ENCODE data around the gene GALNT6. TPM values are rescaled to one million over a fixed set of nuclear protein-coding genes. Genes with fewer than 3 reads are reported as not detected.
"Not testable (repeated sequence)": the region's sequence is repeated elsewhere in the genome, so short reads cannot be mapped to it uniquely, and the experiment has no call there.

The GALNT6 gene
- total and polyA plus RNA-seq, 5 donors from 2014 or later: 2.3 to 19.5 (median 2.9) TPM

- no peak overlapping the region for H3K27ac ChIP-seq (ENCODE audit: insufficient read depth, low read length, poor library complexity, severe bottlenecking)
- no peaks in the 10 kb centered on the region for H3K27me3 Mint-ChIP-seq
- no peak for ATAC-seq (ENCODE audit: low read depth in 2 of 2)
- no peaks in the 10 kb centered on the region for H3K4me1 ChIP-seq (ENCODE audit: control insufficient read depth, insufficient read depth, low read length, poor library complexity, severe bottlenecking)
- H3K36me3 ChIP-seq (ENCODE audit: control insufficient read depth, insufficient read depth, low read length): no peaks in the 10 kb centered on the region
- H3K36me3 Mint-ChIP-seq: no peaks in the 10 kb centered on the region
- peak overlapping the region in 2 of 3 donors; percentile 9 to 56 for H3K27ac Mint-ChIP-seq
- no peaks in the 10 kb centered on the region for H3K9me3 Mint-ChIP-seq
- no peak overlapping the region for H3K4me3 ChIP-seq (ENCODE audit: low read depth, low read length)
- H3K4me3 Mint-ChIP-seq: no peak overlapping the region
- H3K9me3 ChIP-seq (ENCODE audit: control insufficient read depth in 2 of 2, low read length in 2 of 2): no peaks in the 10 kb centered on the region
- H3K27me3 ChIP-seq (ENCODE audit: control insufficient read depth, insufficient read depth, low read length): no peaks in the 10 kb centered on the region
- peaks cover 0 to 8% (median 4%) of the 10 kb centered on the region in 4 donors for H3K4me1 Mint-ChIP-seq
- DNase-seq: no peak
Measured at GRCh38 chr12:51348116-51348515, 43.1 kb downstream of the GALNT6 start.

DNA sequence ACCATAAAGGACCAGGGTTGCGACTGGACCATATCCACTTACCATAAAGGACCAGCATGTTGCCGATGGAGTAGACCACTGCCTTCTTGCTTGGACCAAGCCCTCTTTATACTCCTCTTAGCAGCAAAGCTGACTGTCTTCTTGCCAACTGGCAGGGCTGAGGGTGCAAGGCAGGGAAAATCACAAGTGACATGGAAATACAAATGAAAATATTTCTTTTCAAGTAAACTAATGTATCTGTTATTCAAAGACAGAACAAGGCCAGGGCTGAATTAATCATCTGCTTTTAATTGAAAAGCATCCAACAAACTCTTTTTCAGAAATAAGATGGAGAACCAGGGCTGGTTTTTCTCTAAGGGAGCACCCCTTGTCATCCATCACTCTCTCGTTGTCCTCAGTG is 44.6 kb downstream of the GALNT6 start, which contains the start of gene CELA1:
TSS of gene CELA1 (minus strand) at position 99 of the 400 bp plus-strand sequence. CDS start at position 58, 41 bp downstream.
- Histone ChIP-seq H3K4me1 (ENCODE audit: control insufficient read depth, insufficient read depth, low read length, poor library complexity, severe bottlenecking) (peaks cover under 1% of the 10 kb centered on the region), H3K27ac (ENCODE audit: insufficient read depth, low read length, poor library complexity, severe bottlenecking) (no peak within 1 kb of the TSS), H3K4me3 (ENCODE audit: low read depth, low read length) (no peak within 1 kb of the TSS), H3K27me3 (ENCODE audit: control insufficient read depth, insufficient read depth, low read length) (no peaks in the 10 kb centered on the region), H3K36me3 (ENCODE audit: control insufficient read depth, insufficient read depth, low read length) (no peaks in the 10 kb centered on the region), H3K9me3 (ENCODE audit: control insufficient read depth in 2 of 2, low read length in 2 of 2) (no peaks in the 10 kb centered on the region)
- DNase-seq: no peak
- no peak for ATAC-seq (ENCODE audit: low read depth in 2 of 2)
- no peaks in the 10 kb centered on the region for H3K9me3 Mint-ChIP-seq
- H3K4me3 Mint-ChIP-seq: no peak within 1 kb of the TSS
- H3K4me1 Mint-ChIP-seq: peaks cover under 1 to 8% (median 4%) of the 10 kb centered on the region in 4 donors
- peak within 1 kb of the TSS in 1 of 3 donors; percentile 63 for H3K27ac Mint-ChIP-seq
- H3K36me3 Mint-ChIP-seq: no peaks in the 10 kb centered on the region
- H3K27me3 Mint-ChIP-seq: no peaks in the 10 kb centered on the region

DNA sequence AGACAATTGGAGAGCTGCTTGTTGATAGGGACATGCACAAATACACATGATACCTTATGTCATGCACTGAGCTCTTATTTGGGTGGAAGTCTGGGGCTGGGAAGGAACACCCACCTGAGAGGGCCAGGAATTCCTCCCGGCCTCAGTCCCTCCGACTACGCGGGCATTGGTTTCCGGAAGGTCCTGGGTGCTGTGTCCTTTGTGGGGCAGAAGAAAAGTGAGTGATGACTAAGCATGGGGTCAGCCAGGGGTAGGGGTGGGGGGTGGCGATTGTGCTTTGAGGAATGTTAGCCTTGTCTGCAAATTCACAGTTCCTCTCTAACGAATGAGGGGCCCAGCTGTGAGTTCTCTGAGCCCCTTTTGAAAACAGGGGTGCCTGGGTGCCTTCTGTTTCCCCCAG is 45.5 kb downstream of the GALNT6 start:
- no peak for ATAC-seq (ENCODE audit: low read depth in 2 of 2)

DNA sequence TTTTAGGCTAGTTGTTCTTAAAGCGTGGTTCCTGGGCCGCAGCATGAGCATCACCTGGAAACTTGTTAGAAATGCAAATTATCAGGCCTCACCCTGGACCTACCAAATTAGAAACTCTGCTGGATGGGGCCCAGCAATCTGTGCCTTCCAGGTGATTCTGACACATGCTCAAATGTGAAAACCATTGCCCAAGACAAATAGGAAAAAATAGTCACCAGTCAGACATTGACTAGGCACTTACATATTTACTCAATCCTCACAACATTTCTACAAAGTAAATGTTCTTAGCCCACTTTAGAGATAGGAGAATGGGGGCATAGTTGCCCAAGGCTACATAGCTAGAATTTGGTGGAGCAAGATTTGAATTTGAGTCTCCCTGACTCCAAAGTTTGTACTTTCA is 48.0 kb downstream of the GALNT6 start:
- Mint-ChIP-seq H3K4me3 (no peak overlapping the region), H3K36me3 (no peaks in the 10 kb centered on the region), H3K27me3 (no peaks in the 10 kb centered on the region), H3K4me1 (peaks cover 7 to 14% (median 9%) of the 10 kb centered on the region in 4 donors), H3K9me3 (no peaks in the 10 kb centered on the region), H3K27ac (no peak overlapping the region)
- H3K9me3 ChIP-seq (ENCODE audit: control insufficient read depth in 2 of 2, low read length in 2 of 2): no peaks in the 10 kb centered on the region
- H3K4me1 ChIP-seq (ENCODE audit: control insufficient read depth, insufficient read depth, low read length, poor library complexity, severe bottlenecking): peaks cover 8% of the 10 kb centered on the region
- no peaks in the 10 kb centered on the region for H3K27me3 ChIP-seq (ENCODE audit: control insufficient read depth, insufficient read depth, low read length)
- no peak overlapping the region for H3K27ac ChIP-seq (ENCODE audit: insufficient read depth, low read length, poor library complexity, severe bottlenecking)
- no peak overlapping the region for H3K4me3 ChIP-seq (ENCODE audit: low read depth, low read length)
- no peak for DNase-seq
- no peaks in the 10 kb centered on the region for H3K36me3 ChIP-seq (ENCODE audit: control insufficient read depth, insufficient read depth, low read length)
- ATAC-seq (ENCODE audit: low read depth in 2 of 2): no peak

More for the DNA sequence above, 45.5 kb downstream of the GALNT6 start:
- Histone ChIP-seq H3K4me1 (ENCODE audit: control insufficient read depth, insufficient read depth, low read length, poor library complexity, severe bottlenecking) (peaks cover 8% of the 10 kb centered on the region), H3K36me3 (ENCODE audit: control insufficient read depth, insufficient read depth, low read length) (no peaks in the 10 kb centered on the region), H3K4me3 (ENCODE audit: low read depth, low read length) (no peak overlapping the region), H3K9me3 (ENCODE audit: control insufficient read depth in 2 of 2, low read length in 2 of 2) (no peaks in the 10 kb centered on the region), H3K27ac (ENCODE audit: insufficient read depth, low read length, poor library complexity, severe bottlenecking) (no peak overlapping the region), H3K27me3 (ENCODE audit: control insufficient read depth, insufficient read depth, low read length) (no peaks in the 10 kb centered on the region)
- no peak for DNase-seq
- no peaks in the 10 kb centered on the region for H3K36me3 Mint-ChIP-seq
- H3K4me1 Mint-ChIP-seq: peaks cover 7 to 10% (median 9%) of the 10 kb centered on the region in 4 donors
- no peak overlapping the region for H3K27ac Mint-ChIP-seq
- no peak overlapping the region for H3K4me3 Mint-ChIP-seq
- H3K9me3 Mint-ChIP-seq: no peaks in the 10 kb centered on the region
- no peaks in the 10 kb centered on the region for H3K27me3 Mint-ChIP-seq

DNA sequence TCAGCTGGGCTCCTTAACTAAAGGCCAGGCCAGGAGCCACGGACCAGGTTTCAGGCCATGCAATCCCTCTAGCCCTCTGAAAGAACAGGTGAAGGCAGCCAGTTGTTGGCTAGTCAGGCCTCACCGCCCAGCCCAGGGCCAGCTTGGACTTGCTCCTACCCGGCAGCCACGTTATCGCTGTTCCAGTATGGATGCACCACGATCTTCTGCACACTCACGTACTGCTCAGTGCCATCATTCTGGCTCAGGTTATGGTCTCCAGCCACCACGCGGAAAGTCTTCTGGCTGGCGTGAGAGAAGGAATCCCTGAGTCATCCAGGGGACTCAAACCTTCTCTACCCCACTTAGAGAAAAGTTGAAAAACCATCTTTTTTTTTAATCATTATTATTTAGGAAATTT is 48.8 kb downstream of the GALNT6 start:
- Histone ChIP-seq H3K36me3 (ENCODE audit: control insufficient read depth, insufficient read depth, low read length) (no peaks in the 10 kb centered on the region), H3K27me3 (ENCODE audit: control insufficient read depth, insufficient read depth, low read length) (no peaks in the 10 kb centered on the region), H3K4me3 (ENCODE audit: low read depth, low read length) (no peak overlapping the region), H3K9me3 (ENCODE audit: control insufficient read depth in 2 of 2, low read length in 2 of 2) (no peaks in the 10 kb centered on the region), H3K27ac (ENCODE audit: insufficient read depth, low read length, poor library complexity, severe bottlenecking) (no peak overlapping the region), H3K4me1 (ENCODE audit: control insufficient read depth, insufficient read depth, low read length, poor library complexity, severe bottlenecking) (peaks cover 8% of the 10 kb centered on the region)
- H3K4me3 Mint-ChIP-seq: no peak overlapping the region
- peaks cover 7 to 14% (median 9%) of the 10 kb centered on the region in 4 donors for H3K4me1 Mint-ChIP-seq
- no peaks in the 10 kb centered on the region for H3K27me3 Mint-ChIP-seq
- no peak for ATAC-seq (ENCODE audit: low read depth in 2 of 2)
- no peaks in the 10 kb centered on the region for H3K36me3 Mint-ChIP-seq
- no peaks in the 10 kb centered on the region for H3K9me3 Mint-ChIP-seq
- no peak for DNase-seq
- H3K27ac Mint-ChIP-seq: no peak overlapping the region

DNA sequence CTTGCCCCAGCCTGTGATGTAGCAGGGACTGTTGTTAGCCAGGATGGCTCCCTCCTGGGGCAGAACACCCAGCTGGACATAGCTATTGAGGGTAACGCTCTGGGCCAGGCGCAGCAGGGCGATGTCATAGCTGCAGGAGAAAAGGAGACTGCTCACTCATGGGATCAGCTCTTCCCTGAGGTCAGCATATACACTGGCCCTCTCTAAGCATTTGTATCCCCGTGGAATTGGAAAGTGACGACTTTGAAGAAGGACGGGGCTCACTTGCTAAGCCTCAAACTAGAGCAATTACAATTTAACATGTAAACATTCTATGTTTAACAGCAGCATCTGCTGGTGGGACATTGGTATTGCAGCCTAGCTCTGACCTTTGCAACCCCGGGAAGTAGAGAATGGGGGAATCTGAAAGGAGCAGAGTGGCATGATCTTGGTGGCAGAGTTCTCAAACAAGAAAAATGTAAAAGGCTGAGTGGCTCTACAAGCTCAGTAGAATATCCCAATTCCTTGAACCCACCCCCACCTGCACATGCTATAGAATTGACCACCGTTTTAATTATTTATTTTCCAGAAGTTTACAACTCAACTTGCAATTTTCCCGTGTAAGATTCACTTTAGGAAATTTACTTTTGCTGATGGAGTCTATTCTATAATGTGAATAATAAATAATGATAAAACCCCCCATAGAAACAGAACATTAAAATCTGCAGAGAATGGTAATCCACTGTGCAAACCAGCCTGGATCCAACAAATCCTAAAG is 49.8 kb downstream of the GALNT6 start:
- peak overlapping the region; percentile 78 to 90 (median 79) for H3K27ac Mint-ChIP-seq
- peak overlapping the region; percentile 69 for H3K4me3 ChIP-seq (ENCODE audit: low read depth, low read length)

DNA sequence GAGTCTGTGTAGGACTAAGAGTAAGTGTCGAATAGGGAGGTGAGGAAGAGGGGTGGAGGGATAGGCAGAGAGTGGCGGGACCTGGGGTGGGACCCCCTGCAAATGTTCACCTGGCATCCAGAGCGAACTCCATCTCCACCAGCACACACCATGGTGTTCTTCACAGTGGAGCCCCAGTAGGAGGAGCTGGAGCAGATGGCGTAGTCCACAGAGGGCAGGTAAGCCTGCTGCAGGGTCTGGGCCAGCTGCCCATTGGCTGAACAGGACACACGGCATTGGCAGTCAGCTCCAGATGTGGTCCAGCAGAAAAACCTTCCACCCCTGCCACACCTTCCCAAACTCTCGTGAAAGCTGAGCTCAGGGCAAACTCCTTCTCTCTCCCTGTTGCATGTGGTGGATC is 51.5 kb downstream of the GALNT6 start:
- Mint-ChIP-seq H3K36me3 (no peaks in the 10 kb centered on the region), H3K9me3 (no peaks in the 10 kb centered on the region), H3K27me3 (peaks cover 5% of the 10 kb centered on the region), H3K4me3 (no peak overlapping the region), H3K4me1 (peaks cover 7 to 18% (median 14%) of the 10 kb centered on the region in 4 donors), H3K27ac (peak overlapping the region in 1 of 3 donors; percentile 56)
- DNase-seq: no peak
- Histone ChIP-seq H3K27ac (ENCODE audit: insufficient read depth, low read length, poor library complexity, severe bottlenecking) (no peak overlapping the region), H3K4me1 (ENCODE audit: control insufficient read depth, insufficient read depth, low read length, poor library complexity, severe bottlenecking) (peaks cover 8% of the 10 kb centered on the region), H3K9me3 (ENCODE audit: control insufficient read depth in 2 of 2, low read length in 2 of 2) (no peaks in the 10 kb centered on the region), H3K4me3 (ENCODE audit: low read depth, low read length) (no peak overlapping the region), H3K27me3 (ENCODE audit: control insufficient read depth, insufficient read depth, low read length) (no peaks in the 10 kb centered on the region), H3K36me3 (ENCODE audit: control insufficient read depth, insufficient read depth, low read length) (no peaks in the 10 kb centered on the region)
- ATAC-seq (ENCODE audit: low read depth in 2 of 2): no peak

More for the DNA sequence above, 49.8 kb downstream of the GALNT6 start:
- ATAC-seq (ENCODE audit: low read depth in 2 of 2): peak; percentile 84 to 87
- peak overlapping the region; percentile 38 for H3K27ac ChIP-seq (ENCODE audit: insufficient read depth, low read length, poor library complexity, severe bottlenecking)
- DNase-seq: peak; percentile 52 to 83 (median 78)
- H3K27me3 ChIP-seq (ENCODE audit: control insufficient read depth, insufficient read depth, low read length): no peaks in the 10 kb centered on the region
- Mint-ChIP-seq H3K27me3 (no peaks in the 10 kb centered on the region), H3K9me3 (no peaks in the 10 kb centered on the region), H3K4me3 (peak overlapping the region in 3 of 4 donors; percentile 3 to 75 (median 57)), H3K36me3 (no peaks in the 10 kb centered on the region), H3K4me1 (peaks cover 7 to 18% (median 13%) of the 10 kb centered on the region in 4 donors)
- H3K9me3 ChIP-seq (ENCODE audit: control insufficient read depth in 2 of 2, low read length in 2 of 2): no peaks in the 10 kb centered on the region
- H3K4me1 ChIP-seq (ENCODE audit: control insufficient read depth, insufficient read depth, low read length, poor library complexity, severe bottlenecking): peaks cover 8% of the 10 kb centered on the region
- H3K36me3 ChIP-seq (ENCODE audit: control insufficient read depth, insufficient read depth, low read length): no peaks in the 10 kb centered on the region

DNA sequence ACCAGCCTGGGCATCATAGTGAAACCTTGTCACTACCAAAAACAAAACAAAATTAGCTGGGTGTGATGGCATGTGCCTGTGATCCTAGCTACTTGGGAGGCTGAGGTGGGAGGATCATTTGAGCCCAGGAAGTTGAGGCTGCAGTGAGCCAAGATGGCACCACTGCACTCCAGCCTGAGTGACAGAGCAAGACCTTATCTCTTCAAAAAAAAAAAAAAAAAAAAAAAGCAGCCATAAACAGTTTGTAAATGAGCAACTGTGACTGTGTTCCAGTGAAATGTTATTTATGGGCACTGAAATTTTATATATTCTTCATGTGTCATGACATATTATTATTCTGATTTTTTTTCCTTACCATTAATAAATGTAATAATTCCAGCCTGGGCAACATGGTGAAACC is 53.9 kb downstream of the GALNT6 start:
- not testable (repeated sequence) for H3K4me1 ChIP-seq (ENCODE audit: control insufficient read depth, insufficient read depth, low read length, poor library complexity, severe bottlenecking); H3K9me3 Mint-ChIP-seq; H3K36me3 Mint-ChIP-seq; H3K27ac ChIP-seq (ENCODE audit: insufficient read depth, low read length, poor library complexity, severe bottlenecking); DNase-seq; H3K36me3 ChIP-seq (ENCODE audit: control insufficient read depth, insufficient read depth, low read length); ATAC-seq (ENCODE audit: low read depth in 2 of 2); H3K9me3 ChIP-seq (ENCODE audit: control insufficient read depth in 2 of 2, low read length in 2 of 2); H3K27ac Mint-ChIP-seq; H3K4me3 Mint-ChIP-seq; H3K27me3 Mint-ChIP-seq; H3K27me3 ChIP-seq (ENCODE audit: control insufficient read depth, insufficient read depth, low read length); H3K4me3 ChIP-seq (ENCODE audit: low read depth, low read length)
- H3K4me1 Mint-ChIP-seq: peaks cover 7 to 23% (median 14%) of the 10 kb centered on the region in 4 donors

All from CD4-positive, CD25-positive, alpha-beta regulatory T cell (primary cell).